ENCODE measurements around the gene FAM236A. TPM values are rescaled to one million over a fixed set of nuclear protein-coding genes. Genes with fewer than 3 reads are reported as not detected.
A peak's percentile ranks its signal among the peaks of the same experiment; 100 is the strongest.
"Not testable (repeated sequence)": the region's sequence is repeated elsewhere in the genome, so short reads cannot be mapped to it uniquely, and the experiment has no call there.

FAM236A gene
- not detected for total RNA-seq

DNA sequence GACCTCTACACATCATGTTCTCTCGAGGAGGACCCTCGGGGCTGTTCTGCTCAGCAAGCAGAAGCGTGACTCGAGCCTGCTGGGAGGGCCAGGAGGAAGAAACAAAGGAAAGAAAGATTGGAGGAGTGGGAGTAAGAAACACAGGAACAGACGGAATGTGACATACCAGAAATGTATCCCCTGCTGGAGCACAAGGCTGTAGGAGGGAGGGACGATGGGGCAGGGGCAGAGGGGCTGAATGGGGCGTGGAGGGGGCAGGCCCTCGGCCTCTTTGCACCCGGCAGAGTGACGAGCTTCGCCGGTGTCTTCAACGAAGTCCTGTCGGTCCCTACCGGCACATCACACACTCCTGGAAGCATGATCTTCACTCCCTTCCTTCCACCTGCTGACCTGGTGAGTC, at the start of gene FAM236A:
FAM236A (plus strand) TSS at position 301 of the 400 bp plus-strand sequence; CDS start at position 358, 57 bp downstream.
- not testable (repeated sequence) for H3K9me3 Mint-ChIP-seq; H3K36me3 Mint-ChIP-seq; H3K4me1 Mint-ChIP-seq (ENCODE audit: low read depth in 2 of 2); H3K27me3 Mint-ChIP-seq; H3K4me3 Mint-ChIP-seq; H3K27ac Mint-ChIP-seq; ATAC-seq; DNase-seq (ENCODE audit: low spot score)

DNA sequence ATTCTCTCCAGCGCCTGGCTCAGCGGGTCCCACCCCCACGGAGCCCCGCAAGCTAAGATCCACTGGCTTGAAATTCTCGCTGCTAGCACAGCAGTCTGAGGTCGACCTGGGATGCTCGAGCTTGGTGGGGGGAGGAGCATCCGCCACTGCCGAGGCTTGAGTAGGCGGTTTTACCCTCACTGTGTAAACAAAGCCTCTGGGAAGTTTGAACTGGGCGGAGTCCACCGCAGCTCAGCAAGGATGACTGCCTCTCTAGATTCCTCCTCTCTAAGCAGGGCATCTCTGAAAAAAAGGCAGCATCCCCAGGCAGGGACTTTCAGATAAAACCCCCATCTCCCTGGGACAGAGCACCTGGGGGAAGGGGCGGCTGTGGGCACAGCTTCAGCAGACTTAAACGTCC, 48.3 kb upstream of the FAM236A start:
- not testable (repeated sequence) for H3K27me3 Mint-ChIP-seq; H3K4me1 Mint-ChIP-seq (ENCODE audit: low read depth in 2 of 2); DNase-seq (ENCODE audit: low spot score); ATAC-seq; H3K9me3 Mint-ChIP-seq; H3K27ac Mint-ChIP-seq; H3K36me3 Mint-ChIP-seq; H3K4me3 Mint-ChIP-seq

DNA sequence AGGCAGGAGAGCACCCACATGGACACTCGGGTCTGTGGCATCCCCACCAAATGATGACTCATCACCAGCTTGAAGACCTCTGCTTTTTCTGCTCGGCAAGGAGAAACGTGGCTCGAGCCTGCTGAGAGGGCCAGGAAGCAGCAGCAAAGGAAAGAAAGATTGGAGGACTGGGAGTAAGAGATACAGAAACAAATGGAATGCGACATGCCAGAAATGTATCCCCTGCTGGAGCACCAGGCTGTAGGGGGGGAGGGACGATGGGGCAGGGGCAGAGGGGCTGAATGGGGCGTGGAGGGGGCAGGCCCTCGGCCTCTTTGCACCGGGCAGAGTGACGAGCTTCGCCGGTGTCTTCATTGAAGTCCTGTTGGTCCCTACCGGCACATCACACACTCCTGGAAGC, 25.7 kb upstream of the FAM236A start, which contains the start of gene FAM236C:
FAM236C (plus strand) TSS at position 301 of the 400 bp plus-strand sequence. CDS start 100 bp downstream, outside the sequence.
- H3K4me1 Mint-ChIP-seq (ENCODE audit: low read depth in 2 of 2); H3K27me3 Mint-ChIP-seq; DNase-seq (ENCODE audit: low spot score); ATAC-seq; H3K9me3 Mint-ChIP-seq; H3K27ac Mint-ChIP-seq; H3K36me3 Mint-ChIP-seq; H3K4me3 Mint-ChIP-seq: not testable (repeated sequence)

DNA sequence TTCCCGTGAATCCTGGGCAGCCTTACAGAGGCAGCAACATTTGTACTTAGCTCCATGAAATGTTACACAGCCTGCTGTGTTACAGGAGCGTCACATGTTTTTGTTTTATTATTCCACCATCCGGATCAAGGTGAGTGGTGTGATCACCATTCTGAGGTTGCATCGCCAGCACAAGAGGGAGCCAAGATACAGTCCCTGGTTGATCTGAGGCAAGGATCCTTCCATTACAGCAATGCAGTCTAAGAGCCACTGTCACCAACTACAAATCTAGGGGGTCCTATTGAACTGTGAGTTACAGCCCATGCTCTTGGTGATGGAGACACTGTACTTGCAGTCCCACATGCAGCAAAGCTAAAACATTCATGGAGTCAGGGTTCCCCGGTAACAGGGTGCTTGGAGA, 21.9 kb upstream of the FAM236A start:
- DNase-seq (ENCODE audit: low spot score); H3K9me3 Mint-ChIP-seq; H3K4me1 Mint-ChIP-seq (ENCODE audit: low read depth in 2 of 2); H3K4me3 Mint-ChIP-seq; H3K27me3 Mint-ChIP-seq; H3K27ac Mint-ChIP-seq; H3K36me3 Mint-ChIP-seq; ATAC-seq: not testable (repeated sequence)

DNA sequence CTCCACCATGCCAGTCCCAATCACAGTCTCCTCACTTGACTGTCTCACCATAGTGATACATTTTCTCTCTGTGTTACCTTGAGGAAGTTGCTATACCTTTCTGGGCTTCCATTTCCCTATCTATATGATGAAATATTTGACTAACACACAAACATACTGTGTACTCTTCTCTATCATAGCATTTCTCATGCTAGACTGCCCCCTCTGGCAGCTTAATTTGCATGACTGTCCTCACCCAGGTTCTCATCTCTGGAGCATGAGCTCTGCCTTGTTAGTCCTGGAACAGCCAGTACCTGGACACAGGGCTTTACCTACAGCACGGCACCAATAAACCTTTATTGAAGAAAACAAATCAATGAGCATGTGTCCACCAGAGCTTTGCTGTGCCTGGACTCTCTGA, 5.7 kb upstream of the FAM236A start:
- H3K4me3 Mint-ChIP-seq; H3K27ac Mint-ChIP-seq; ATAC-seq; H3K36me3 Mint-ChIP-seq; H3K27me3 Mint-ChIP-seq; DNase-seq (ENCODE audit: low spot score); H3K4me1 Mint-ChIP-seq (ENCODE audit: low read depth in 2 of 2); H3K9me3 Mint-ChIP-seq: not testable (repeated sequence)

DNA sequence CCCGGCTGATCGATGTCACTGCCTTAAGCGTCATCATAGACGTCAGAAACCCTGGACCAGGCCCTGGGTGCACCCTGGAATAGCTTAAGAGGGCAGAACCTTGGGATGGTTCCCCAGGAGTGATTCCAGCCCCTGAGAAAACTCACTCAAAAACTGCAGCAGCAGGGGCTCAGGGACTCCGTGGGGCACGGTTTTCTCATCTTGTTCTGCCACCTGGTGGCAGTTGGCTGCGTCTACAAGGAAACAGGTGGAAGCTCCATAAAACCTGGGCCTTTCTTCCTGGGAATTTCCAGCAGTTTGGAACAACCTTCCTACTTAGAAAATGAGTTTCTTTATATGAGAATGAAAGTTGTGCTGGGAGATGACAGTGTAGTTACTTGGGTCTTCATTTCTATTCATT, 1.6 kb upstream of the FAM236A start:
- H3K9me3 Mint-ChIP-seq; H3K27ac Mint-ChIP-seq; H3K27me3 Mint-ChIP-seq; ATAC-seq; H3K36me3 Mint-ChIP-seq; DNase-seq (ENCODE audit: low spot score); H3K4me3 Mint-ChIP-seq; H3K4me1 Mint-ChIP-seq (ENCODE audit: low read depth in 2 of 2): not testable (repeated sequence)

DNA sequence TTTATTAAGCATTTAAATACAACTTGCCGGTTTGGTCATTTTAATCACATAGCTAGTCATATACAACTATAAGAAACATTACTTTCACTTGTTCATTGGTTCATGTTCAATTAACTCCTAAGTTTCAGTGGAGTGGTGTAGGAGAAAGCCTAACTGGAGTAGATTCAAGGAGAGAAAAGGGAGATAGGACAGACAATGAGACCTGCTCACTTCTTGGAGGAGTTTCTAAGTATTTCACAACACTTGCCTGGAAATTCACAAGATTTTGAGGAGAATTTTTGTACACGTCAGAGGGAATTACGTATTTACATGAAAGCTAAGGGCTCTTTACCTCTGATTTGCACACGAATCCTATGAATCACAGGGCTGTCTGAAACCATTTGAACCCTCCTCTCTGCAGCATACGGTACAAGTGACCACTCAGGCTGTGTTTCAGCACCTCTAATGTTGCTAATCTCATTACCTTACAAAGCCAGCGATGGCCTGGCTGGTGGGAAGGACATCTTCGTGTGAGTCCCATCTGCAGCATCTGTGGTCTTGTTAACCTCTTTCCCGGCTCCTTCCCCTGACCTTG, 1.0 kb upstream of the FAM236A start:
- H3K27me3 Mint-ChIP-seq, H3K4me3 Mint-ChIP-seq, ATAC-seq: not testable (repeated sequence)

DNA sequence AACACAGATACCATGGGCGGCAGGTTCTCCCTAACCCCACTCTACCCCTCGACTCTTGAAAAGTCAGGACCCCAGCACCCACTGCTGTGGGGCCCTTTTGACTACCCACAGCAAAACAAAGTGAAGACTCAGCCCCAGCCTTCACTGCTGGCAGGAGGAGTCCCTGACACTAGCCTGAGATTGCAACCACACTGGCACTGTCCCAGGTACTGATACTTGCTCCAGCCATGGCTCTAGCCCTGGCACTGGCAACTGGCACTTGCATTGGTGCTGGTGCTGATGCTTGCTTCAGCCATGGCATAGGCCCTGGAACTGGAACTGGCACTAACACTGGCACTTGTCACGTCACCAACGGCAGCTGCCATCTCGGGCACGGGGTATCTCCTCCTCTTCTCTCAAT, 4.3 kb downstream of the FAM236A start:
- H3K27ac Mint-ChIP-seq; H3K36me3 Mint-ChIP-seq; H3K9me3 Mint-ChIP-seq; H3K27me3 Mint-ChIP-seq; ATAC-seq; H3K4me1 Mint-ChIP-seq (ENCODE audit: low read depth in 2 of 2); DNase-seq (ENCODE audit: low spot score); H3K4me3 Mint-ChIP-seq: not testable (repeated sequence)

More for the DNA sequence above, 1.0 kb upstream of the FAM236A start:
- not testable (repeated sequence) for H3K9me3 Mint-ChIP-seq; DNase-seq (ENCODE audit: low spot score); H3K36me3 Mint-ChIP-seq; H3K4me1 Mint-ChIP-seq (ENCODE audit: low read depth in 2 of 2); H3K27ac Mint-ChIP-seq

DNA sequence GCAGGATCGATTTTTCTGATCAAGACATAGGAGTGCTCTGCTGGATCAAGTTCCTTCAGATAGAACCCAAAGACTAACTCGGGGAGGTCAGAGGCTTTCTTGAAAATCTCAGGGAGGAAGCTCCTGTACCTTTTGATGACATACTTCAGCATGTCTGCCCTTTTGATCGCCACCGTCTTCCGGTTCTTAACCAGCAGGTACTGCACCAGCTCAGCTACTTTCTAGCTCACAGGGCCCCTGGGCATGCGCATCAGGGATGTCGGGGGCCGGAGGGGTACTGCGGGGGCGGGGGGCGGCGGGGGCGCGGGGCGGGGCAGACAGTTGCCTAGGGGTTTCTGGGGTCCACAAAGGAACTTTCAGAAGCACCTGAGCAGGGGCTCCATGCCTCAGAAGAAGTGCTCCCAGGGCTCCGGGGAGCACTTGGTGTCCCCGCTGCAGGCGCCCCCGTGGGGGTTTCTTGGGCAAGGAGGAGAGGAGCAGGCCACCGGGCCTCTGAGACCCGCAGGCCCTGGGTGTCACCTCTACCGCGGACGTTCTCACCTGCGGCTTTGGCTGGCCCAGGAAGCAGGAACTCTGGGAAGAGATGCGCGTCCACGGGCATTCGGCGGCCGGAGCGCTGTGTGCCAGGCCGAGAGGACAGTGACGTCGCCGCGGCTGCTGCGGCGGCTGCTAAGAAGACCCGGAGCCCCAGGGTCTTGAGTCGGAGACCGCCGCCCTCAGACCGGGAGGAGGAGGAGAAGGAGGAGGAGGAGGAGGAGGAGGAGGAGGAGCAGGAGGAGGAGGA, 5.2 kb downstream of the FAM236A start:
- peak; percentile 13 to 36 for ATAC-seq
- not testable (repeated sequence) for H3K36me3 Mint-ChIP-seq; DNase-seq (ENCODE audit: low spot score); H3K27ac Mint-ChIP-seq; H3K4me3 Mint-ChIP-seq; H3K4me1 Mint-ChIP-seq (ENCODE audit: low read depth in 2 of 2); H3K27me3 Mint-ChIP-seq; H3K9me3 Mint-ChIP-seq

DNA sequence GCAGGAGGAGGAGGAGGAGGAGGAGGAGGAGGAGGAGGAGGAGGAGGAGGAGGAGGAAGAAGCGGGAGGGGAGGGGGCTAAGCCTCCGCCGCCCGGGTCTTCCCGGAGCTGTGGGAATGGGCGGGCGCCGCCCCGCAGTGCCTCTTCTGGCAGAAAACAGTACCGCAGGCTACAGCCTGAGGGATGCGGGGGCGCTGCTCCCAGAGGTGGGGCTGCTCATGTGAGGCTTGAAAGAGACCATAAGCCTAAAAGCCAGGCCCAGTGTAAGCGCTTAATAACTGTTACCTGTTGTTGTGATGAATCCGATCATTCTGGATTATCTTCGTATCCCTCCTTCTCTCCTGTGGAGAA, 5.8 kb downstream of the FAM236A start, which contains the start of gene DMRTC1:
DMRTC1 (minus strand) TSS at position 19 of the 351 bp plus-strand sequence. CDS start 68,143 bp downstream, outside the sequence.
- peak; percentile 68 to 76 for ATAC-seq
- not testable (repeated sequence) for H3K4me3 Mint-ChIP-seq; H3K4me1 Mint-ChIP-seq (ENCODE audit: low read depth in 2 of 2); H3K27me3 Mint-ChIP-seq; H3K27ac Mint-ChIP-seq; DNase-seq (ENCODE audit: low spot score); H3K9me3 Mint-ChIP-seq; H3K36me3 Mint-ChIP-seq

DNA sequence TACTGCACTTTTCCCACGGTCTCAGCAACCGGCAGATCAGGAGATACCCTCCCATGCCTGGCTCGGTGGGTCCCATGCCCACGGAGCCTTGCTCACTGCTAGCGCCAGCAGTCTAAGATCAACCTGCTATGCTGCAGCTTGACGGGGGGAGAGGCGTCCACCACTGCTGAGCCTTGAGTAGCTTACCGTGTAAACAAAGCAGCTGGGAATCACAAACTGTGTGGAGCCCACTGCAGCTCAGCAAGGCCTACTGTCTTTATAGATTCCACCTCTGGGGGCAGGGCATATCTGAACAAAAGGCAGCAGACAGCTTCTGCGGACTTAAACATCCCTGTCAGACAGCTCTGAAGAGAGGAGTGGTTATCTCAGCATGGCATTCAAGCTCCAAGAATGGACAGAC, 22.0 kb downstream of the FAM236A start:
- not testable (repeated sequence) for H3K36me3 Mint-ChIP-seq; H3K27me3 Mint-ChIP-seq; DNase-seq (ENCODE audit: low spot score); H3K9me3 Mint-ChIP-seq; H3K4me1 Mint-ChIP-seq (ENCODE audit: low read depth in 2 of 2); ATAC-seq; H3K4me3 Mint-ChIP-seq; H3K27ac Mint-ChIP-seq

DNA sequence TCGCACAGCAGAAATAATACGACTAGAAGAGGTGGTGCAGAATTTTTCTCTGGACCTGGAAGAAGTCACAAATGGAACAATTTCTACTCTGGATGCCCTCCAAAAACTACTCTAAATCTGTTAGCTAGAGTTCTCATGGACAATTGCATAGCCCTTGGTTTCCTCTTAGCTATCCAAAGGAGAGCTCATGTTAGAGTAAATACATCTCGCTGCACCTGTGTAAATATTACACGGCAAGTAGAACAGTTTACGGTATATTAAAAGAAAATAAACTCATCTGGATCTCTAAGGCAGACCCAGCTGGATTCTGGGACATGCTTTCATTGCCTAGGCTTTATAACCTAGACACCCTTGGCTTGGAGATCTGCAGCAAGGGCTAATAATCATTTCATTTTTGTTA, 33.9 kb downstream of the FAM236A start:
- not testable (repeated sequence) for ATAC-seq

DNA sequence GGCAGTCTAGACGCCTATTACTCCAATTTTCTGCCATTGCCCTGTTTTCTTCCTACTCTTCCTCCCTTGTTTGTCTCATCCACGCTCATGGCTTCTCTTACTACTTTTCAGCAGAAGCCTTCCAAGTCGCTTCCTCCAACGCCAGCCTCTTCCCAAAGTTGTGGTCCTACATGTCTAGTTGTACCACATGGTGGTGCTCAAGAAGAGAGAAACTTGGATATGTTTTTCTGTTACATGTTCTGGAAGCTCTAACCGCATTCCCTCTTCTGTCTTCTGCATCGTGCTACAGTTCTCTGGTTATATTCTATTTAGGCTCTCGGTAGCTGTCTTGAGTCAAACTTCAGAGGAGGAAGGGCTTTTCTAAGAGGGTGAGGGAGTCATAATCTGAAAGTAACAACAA, 36.9 kb downstream of the FAM236A start:
- H3K4me3 Mint-ChIP-seq; H3K27ac Mint-ChIP-seq; ATAC-seq; DNase-seq (ENCODE audit: low spot score); H3K9me3 Mint-ChIP-seq; H3K27me3 Mint-ChIP-seq; H3K36me3 Mint-ChIP-seq; H3K4me1 Mint-ChIP-seq (ENCODE audit: low read depth in 2 of 2): not testable (repeated sequence)

More for the DNA sequence above, 33.9 kb downstream of the FAM236A start:
- H3K36me3 Mint-ChIP-seq; H3K9me3 Mint-ChIP-seq; H3K27ac Mint-ChIP-seq; H3K4me3 Mint-ChIP-seq; H3K4me1 Mint-ChIP-seq (ENCODE audit: low read depth in 2 of 2); H3K27me3 Mint-ChIP-seq; DNase-seq (ENCODE audit: low spot score): not testable (repeated sequence)

DNA sequence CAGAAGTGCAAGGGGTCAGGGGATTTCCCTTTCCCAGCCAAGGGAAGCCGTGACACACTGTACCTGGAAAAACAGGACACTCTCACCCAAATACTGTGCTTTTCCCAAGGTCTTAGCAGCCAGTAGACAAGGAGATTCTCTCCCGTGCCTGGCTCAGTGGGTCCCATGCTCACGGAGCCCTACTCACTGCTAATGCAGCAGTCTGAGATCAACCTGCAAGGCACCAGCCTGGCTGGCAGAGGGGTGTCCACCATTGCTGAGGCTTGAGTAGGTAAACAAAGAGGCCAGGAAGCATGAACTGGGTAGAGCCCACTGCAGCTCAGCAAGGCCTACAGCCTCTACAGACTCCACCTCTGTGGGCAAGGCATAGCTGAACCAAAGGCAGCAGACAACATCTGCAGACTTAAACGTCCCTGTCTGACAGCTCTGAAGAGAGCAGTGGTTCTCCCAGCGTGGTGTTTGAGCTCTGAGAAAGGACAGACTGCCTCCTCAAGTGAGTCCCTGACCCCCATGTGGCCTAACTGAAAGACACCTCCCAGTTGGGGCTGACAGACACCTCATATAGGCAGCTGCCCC, 43.0 kb downstream of the FAM236A start:
- peaks cover 4 to 14% of the 10 kb centered on the region in 2 donors for H3K27me3 Mint-ChIP-seq
- not testable (repeated sequence) for H3K9me3 Mint-ChIP-seq; H3K4me1 Mint-ChIP-seq (ENCODE audit: low read depth in 2 of 2); DNase-seq (ENCODE audit: low spot score); H3K36me3 Mint-ChIP-seq; H3K4me3 Mint-ChIP-seq; ATAC-seq; H3K27ac Mint-ChIP-seq
